Anterior cingulate cortex (tissue), 58 donors: ENCODE measurements around the gene IBA57.
"Not testable (repeated sequence)": the region's sequence is repeated elsewhere in the genome, so short reads cannot be mapped to it uniquely, and the experiment has no call there.

Source experiments
- DNase-seq, 58 donors: peaks; one replicate each; lab custom pipeline; 2025; lab: John Stamatoyannopoulos, UW

The IBA57 gene

DNA sequence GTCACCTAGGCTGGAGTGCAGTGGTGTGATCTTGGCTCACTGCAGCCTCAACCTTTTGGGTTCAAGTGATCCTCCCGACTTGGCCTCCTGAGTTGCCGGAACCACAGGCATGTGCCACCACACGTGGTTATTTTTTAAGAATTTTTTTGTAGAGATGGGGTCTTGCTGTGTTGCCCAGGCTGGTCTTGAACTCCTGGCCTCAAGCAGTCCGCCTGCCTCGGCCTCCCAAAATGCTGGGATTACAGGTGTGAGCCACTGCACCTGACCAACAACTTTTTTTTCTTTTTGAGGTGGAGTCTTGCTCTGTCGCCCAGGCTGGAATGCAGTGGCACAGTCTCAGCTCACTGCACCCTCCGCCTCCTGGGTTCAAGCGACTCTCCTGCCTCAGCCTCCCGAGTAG is 55.5 kb downstream of the IBA57 start:
- not testable (repeated sequence) for DNase-seq

DNA sequence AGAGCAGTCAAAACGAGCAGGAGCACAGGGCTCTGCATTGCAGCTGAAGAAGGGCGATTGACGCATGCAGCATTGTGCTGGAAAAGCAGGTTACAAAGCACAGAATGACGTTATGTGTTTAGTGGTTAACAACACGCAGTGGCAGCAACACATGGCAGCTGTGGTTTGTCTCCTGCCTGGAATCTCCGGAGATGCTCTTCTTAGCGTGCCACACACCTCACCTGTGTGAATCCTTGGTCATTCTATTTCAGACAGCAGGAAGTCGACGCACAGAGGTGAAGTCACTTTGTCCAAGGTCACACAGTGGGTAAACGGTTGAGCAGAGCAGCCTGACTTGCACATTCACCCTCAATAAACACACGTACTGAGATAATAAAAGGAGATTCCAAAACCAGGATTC is 56.9 kb downstream of the IBA57 start:
- no peak for DNase-seq

DNA sequence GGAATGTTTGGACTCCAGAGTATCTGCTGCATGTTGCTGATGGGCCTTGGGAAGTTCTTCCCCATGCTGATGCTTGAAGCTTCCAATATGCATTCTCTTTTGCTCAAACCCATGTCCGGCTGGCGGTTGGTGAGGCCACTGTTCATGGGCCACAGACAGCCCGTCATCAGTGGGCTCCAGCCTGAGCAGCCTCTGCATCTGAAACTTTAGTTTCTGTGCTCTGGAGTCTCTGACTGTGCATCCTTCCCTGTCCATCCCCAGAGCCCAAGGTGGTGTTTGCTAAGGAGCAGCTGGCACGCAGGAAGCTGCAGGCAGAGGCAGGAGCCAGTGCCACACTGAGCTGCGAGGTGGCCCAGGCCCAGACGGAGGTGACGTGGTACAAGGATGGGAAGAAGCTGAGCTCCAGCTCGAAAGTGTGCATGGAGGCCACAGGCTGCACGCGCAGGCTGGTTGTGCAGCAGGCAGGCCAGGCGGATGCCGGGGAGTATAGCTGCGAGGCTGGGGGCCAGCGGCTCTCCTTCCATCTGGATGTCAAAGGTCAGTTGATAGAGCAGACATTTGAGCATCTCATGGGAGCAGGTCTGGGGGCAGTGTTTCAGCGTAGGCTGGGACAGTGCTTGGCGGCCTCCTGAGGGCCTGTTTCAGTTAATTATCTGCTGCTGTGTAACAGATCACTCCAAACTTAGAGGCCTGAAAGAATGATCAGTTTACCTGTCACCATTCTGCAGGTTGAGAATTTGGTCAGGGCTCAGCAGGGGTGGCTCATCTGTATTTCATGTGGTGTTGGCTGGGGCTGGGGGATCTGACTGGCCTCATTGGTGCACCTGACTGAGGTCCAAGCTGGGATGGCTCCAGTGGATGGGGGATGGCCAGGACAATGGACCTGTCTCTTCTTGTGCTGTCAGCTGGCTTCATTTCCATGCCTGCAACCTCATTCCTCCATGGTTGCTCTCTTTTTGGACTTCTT is 58.9 kb downstream of the IBA57 start:
- DNase-seq = no peak

DNA sequence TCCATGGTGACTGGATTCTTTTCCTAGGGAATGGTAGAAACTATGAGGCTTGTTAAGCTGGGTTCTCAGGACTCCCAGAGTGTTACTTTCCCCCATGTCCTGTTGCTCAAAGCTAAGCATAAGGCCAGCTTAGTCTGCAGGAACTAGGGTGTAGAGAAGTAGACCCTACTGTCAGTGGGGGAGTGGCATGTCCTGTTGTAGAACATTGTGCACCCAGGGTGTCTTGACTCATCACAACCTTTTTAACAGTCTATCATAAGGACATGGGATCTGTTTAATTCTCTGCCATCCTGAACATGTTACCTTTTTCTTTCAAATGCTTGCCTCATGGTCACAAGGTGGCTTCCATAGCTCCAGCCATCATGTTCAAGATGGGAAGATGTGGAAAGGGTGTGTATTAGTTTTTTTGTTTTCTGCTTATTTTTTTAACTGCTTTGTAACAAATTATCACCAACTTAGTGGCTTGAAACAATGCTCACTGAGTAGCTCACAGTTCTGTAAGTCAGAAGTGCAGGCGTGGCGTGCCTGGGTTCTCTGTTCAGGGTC is 59.6 kb downstream of the IBA57 start:
- no peak for DNase-seq

DNA sequence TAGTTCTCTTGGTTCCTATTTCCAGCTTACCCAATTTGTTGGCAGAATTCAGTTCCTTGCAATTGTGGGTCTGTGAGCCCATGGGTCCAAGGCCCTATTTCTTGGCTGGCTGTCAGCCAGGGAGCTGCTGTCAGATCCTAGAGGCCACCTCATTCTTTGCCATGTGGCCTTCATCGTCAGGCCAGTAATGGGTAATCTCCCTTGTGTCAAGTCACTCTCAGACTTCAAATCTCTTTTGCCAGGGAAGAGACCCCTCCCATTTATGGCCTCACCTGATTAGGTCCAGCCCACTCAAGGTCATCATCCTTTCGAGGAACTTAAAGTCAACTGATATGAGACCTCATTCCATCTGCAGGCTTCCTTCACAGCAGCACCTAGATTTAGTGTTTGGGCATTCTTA is 60.1 kb downstream of the IBA57 start:
- DNase-seq = no peak

DNA sequence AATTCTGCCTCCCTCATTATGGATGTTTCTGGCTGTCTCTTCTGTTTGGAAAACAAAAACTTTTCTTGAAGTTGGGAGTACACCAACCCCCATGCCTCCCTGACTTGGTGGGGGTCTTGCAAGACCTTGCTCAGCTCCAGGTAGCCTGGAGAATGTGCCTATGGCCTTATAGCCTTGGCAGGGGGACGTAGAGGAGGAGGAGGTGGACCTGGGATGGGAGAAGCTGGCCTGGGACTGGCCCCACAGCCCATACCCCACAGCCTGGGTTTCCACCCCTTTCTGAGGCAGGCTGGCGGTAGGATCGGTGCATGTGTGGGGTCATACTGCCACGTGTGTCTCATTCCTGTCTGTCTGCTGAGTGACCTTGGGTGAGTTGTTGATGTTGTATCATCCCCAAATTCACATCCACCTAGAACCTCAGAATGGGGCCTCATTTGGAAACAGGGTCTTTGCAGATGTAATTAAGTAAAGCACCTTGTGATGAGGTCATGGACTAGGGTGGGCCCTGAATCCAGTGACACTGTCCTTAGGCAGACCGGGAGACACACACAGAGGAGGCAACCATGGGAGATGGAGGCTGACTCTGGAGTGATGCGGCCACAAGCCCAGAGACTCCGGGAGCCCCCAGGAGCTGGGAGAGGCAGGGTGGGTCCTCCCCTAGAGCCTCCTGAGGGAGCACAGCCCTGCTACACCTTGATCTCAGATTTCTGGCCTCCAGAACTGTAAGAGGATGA is 60.7 kb downstream of the IBA57 start:
- no peak for DNase-seq

DNA sequence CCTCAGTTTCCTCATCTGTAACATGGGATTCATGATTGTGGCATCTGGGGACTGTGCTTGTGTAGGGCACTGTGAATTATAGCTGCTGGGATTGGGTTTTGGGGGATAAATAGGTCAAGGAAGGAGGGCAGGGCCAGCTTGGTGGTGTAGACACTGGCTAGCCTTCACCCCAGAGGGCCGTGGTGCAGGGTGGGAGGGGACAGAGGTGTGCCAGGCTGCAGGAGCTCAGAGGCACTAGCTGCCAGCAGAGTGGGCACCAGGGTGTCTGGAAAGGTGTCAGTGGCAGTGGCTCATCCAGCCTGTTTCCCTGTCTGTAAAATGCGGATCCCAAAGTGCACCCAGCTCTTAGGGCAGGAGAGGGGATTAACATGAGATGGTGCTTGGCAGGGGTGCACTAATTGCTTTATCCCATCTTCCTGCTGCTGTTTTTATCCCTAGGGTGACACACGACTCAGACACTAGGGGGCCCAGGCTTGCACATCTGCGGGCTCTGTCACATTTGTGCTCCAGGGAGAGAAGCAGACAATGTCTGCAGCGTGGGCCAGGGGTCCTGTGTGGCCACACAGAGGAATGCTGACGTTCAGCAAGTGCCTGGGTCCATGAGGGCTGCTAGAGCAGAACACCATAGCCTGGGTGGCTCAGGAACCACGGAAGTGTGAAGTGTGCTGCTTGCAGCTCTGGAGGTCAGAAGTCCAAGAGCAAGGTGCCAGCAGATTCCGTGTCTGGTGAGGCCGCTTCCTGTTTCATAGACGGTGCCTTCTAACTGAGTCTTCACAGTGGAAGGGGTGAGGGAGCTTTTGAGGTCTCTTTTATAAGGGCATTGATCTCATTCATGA is 61.6 kb downstream of the IBA57 start:
- DNase-seq = no peak

DNA sequence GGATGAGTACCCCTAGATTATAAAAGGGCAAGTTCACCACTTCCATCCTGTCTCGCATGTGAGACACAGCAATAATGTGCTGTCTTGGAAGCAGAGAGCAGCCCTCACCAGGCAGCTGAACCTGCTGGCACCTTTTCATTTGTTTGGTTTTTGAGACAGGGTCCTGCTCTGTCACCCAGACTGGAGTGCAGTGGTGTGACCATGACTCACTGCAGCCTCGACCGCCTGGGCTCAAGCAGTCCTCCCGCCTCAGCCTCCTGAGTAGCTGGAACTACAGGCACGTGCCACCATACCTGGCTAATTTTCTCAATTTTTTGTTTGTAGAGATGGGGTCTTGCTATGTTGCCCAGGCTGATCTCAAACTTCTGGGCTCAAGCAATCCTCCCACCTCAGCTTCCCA is 62.5 kb downstream of the IBA57 start:
- not testable (repeated sequence) for DNase-seq

DNA sequence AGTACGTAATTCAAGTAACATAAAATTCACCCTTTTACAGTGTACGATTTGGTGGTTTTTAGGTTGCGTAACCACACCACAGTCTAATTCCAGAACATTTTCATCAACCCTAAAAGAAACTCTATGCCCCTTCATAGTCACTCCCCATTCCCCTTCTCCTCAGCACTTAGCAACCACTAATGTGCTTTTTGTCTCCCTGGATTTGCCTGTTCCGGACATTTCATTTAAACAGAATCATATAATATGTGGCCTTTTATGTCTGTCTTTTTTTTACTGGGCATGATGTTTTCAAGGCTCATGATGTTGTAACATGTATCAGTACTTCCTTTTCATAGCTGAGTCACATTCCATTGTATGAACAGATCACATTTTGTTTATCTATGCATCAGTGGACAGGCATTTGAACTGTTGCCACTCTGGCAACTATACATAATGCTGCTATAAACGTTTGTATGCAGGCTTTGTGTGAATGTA is 63.0 kb downstream of the IBA57 start:
- no peak for DNase-seq

DNA sequence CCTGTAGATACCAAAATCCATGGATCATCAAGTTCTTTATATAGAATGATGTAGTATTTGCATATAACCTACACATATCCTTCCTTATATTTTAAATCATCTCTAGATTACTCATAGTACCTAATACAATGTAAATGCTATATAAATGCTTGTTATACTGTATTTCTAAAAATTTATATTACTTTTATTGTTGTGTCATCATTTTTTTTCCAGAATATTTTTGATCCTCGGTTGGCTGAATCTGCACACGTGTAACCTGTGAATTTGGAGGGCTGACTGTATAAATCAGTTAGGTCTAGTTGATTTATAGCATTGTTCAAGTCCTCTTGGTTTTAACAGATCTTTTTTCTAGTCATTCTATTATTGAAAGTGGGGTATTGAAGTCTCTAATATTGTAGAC is 65.6 kb downstream of the IBA57 start:
- no peak for DNase-seq
